ENCODE measurements around the gene APOL5.

The APOL5 gene

GRCh38 chr22:35742342-35743100 lies 24.8 kb downstream of the APOL5 start:
- DNase-seq (ENCODE audit: low read depth): no peak

GRCh38 chr22:35743326-35743860 lies 25.7 kb downstream of the APOL5 start:
- DNase-seq (ENCODE audit: low read depth): no peak

- DNase-seq (ENCODE audit: low read depth): no peak
Measured at GRCh38 chr22:35746248-35746647, 28.6 kb downstream of the APOL5 start.

- no peak for DNase-seq (ENCODE audit: low read depth)
Measured at GRCh38 chr22:35746946-35747703, 29.5 kb downstream of the APOL5 start.

DNA sequence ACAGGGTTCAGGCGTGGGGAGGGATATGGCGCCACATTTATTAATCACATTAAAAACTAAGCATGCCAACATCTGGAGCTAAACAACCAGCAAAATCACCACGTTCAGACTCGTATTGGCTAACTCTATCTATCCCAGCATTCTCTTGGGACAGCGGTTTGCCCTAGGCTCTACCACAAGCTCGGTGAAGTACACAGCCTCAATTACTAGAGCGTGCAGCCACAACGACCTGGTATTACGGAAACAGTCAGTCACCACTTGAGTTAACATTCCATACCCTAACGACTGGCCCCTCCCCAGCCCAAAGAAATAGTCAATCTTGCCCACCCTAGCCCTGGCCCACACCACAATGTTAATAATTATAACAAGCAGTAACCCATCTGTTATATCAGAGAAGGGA lies 32.1 kb downstream of the APOL5 start:
- no peak for DNase-seq (ENCODE audit: low read depth)

DNA sequence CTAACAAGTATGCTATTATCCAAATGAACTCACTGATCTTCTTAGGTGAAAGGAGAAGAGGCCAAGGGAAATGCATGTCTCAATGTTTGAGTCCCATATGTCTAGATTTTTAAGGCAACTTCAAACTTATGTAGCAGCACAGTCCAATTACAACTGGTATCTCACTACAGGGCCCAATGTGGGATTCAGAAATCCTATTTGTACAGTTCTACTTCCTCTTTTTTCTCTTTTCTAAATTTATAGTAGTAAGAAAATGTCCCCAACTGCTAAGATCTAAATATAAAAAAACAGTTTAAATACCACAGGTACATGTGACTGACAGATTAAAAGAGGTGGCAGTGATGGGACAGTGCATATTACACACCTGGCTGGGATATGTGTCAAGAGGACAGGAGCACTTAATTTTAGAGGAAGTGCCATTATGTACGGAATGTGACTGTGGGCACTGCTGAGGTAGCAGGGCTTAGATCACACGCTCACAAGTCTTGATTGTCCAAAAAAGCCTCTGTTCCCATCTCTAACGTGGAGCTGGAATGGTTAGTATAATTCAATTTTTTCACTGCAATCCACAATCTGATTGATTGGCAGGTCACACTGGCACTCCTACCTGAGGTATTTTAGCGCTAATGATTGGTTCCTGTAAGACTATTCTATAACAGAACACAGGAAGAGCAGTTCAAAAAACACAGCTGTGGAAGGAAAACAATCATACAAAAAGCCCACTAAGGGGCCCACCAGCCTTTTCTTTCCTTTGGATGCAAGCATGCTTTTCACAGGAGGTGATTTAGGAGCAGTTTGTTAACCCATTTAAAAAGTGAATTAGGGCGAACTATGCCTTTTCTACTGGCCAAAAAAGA lies 34.6 kb downstream of the APOL5 start:
- DNase-seq (ENCODE audit: low read depth): no peak

- no peak for DNase-seq (ENCODE audit: low read depth)
Measured at GRCh38 chr22:35752863-35753189, 35.2 kb downstream of the APOL5 start.

DNA sequence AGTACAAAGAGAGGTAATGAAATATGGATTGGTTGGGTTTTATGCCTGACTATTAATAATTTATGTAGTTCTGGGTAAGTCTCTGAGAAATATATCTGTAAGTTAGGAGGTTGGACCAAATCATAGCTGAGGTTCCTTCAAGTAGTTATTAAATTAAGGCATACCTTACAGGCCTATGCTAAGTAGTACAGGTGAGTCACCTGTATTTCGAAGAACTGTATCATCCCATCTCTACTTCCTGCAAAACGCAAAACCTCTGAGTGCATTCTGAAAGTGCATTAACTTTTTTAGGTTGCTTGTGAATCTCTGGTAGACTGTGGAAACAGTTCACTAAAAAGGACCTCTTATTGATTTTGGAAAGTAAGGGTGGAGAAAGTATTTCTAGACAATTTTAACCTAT lies 37.1 kb downstream of the APOL5 start:
- no peak for DNase-seq (ENCODE audit: low read depth)

DNA sequence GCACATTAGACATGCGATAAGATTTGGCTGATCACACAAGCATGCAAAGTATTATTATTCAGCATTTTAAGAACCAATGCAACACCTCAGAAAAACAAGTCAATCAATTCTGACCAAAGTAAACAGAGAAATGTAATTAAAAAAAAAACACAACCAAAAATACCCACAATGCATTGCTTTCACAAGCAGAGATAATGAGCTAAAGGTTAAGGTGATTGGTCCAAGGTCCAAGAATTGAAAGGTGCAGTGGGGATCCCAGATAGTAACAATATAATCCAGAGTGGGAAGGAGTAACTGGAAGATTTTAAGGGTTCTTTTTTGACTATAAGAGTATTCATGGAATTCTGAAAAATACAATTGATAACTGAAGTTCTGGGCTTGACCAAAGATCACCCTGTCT lies 39.0 kb downstream of the APOL5 start:
- no peak for DNase-seq (ENCODE audit: low read depth)

- DNase-seq (ENCODE audit: low read depth): no peak
Measured at GRCh38 chr22:35758394-35758793, 40.7 kb downstream of the APOL5 start.

GRCh38 chr22:35761037-35761436 lies 43.4 kb downstream of the APOL5 start:
- no peak for DNase-seq (ENCODE audit: low read depth)

GRCh38 chr22:35766654-35767580 lies 49.2 kb downstream of the APOL5 start:
- no peak for DNase-seq (ENCODE audit: low read depth)

GRCh38 chr22:35769974-35770373 lies 52.3 kb downstream of the APOL5 start:
- DNase-seq (ENCODE audit: low read depth): no peak

DNA sequence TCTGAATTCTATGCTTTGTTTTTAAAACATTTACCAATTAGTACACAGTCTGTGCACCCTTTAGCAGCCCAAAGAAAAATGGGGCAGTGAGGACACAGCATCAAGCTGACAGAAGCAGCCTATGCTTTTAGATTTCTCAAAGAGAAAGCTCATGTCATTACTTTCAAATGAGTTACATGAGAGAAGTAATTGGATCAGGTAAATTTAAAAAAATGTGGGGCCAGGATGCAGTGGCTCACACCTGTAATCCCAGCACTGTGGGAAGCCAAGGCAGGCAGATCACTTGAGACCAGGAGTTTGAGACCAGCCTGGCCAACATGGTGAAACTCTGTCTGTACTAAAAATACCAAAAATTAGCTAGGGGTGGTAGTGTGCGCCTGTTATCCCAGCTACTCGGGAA lies 57.7 kb downstream of the APOL5 start:
- DNase-seq (ENCODE audit: low read depth): no peak

- DNase-seq (ENCODE audit: low read depth): no peak
Measured at GRCh38 chr22:35777335-35777975, 59.8 kb downstream of the APOL5 start.

All from T-helper 22 cell (primary cell).